ENCODE measurements around the gene TAF12.
"Not testable (repeated sequence)": the region's sequence is repeated elsewhere in the genome, so short reads cannot be mapped to it uniquely, and the experiment has no call there.

TAF12 gene

DNA sequence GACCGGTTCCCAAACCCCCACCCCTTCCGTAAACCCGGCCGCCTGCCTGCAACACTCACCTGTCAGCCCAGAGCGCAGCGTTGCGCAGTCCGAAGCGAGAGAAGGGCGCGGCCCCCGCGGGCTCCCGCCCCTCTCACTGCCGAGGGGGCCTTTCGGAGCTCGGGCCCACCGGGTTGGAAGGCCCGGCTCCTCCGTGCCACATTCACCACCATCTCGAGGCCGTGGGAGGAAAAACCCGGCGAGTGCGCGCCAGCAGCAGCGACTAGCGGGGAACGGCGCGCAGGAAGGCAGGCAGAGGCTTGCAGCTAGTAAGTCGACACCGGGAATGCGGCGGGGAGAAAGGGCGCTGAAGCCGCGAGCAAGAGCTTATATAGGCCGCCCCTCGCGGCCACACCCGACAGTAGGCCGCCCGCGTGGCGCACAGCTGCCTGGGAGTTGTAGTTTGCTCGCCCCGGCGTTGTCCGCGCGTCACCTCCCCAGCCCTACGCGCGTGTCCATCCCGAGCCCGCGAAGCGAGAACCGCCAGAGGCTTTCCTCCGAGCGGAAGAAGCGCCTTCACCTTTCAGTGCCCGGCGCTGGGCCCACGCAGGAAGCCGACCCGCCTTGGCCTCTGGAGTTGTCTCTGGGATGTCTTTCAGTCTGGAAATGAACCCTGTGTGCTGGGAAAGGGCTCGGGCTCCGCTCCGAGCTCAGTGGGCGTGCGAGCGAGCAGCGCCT, 61.2 kb downstream of the TAF12 start:
- peak; percentile 85 for DNase-seq (ENCODE audit: low read depth)

DNA sequence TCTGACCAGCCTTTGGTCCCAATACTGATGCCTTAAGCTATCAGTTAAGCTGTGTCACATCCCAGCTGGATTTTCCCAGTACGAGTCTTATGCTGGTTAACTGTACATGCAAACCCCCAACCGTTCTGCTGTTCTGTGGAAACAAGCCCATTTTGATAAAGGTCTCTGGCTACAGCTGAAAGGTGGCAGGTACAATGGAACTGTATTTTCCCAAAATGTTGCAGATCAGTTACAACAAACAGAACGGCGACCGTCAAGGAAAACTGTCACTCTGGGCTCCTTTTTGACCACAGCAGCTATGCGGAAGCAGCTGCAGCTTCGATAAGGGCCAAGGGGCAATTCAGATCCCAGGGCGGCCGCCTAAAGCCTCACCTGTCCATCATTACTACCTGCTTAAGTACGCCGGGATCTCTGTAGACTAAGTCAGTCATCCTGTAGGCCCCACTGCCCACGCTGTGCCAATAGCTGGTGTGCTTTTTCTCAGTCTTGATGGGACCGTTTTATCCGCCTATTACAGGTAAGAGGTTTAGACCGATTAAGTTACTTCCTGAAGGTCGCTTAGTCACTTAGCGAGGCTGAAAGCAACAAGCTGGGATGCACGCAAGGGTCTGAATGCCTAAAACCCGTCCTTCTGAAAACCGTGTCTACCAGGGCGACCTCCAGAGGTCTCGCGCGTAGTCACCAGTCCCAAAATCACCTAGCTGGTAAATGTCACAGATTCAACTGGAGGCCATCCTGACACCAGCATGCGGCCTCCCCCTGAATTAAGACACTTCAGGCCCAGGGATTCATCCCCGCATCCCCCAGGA, 61.9 kb downstream of the TAF12 start:
- DNase-seq (ENCODE audit: low read depth): peak; percentile 32

DNA sequence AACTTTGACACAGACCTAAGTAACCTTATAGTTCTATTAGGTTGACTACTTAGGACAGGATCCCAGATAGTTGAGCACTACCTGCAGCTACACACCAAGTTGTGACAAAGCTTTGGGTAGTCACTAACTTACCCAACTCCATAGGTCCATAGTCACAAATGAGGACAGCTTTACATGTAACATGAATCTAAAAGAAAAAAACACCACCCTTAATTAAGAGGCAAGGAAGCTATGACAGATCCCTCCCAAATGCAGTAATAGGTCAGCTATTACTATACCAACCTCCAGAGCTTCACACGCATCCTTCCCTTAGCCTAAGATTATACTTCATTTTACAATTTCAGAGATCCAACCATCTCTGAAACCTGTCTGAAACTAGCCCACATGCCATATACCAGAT, 63.5 kb downstream of the TAF12 start:
- no peak for DNase-seq (ENCODE audit: low read depth)

DNA sequence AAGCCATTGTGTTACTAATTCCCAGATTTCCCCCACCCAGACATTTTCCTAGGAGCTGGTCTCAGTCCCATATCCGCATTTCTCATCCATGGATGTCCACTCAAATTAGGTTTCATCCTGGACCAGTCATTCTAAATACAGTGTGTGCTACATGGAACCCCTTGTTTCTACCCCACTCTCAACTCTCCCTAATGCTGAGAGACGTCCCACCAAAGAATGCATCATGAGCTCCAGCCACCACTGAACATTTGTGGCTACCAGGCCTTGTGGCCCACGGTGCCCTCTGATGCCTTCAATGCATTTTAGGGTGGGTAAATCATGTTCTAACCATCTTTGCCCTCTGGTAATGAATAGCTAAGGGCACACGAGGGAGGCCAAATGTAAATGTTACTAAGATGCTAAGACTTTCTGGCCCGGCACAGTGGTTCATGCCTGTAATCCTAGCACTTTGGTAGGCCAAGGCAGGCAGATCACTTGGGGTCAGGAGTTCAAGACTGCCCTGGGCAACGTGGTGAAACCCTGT, 64.1 kb downstream of the TAF12 start:
- no peak for DNase-seq (ENCODE audit: low read depth)

DNA sequence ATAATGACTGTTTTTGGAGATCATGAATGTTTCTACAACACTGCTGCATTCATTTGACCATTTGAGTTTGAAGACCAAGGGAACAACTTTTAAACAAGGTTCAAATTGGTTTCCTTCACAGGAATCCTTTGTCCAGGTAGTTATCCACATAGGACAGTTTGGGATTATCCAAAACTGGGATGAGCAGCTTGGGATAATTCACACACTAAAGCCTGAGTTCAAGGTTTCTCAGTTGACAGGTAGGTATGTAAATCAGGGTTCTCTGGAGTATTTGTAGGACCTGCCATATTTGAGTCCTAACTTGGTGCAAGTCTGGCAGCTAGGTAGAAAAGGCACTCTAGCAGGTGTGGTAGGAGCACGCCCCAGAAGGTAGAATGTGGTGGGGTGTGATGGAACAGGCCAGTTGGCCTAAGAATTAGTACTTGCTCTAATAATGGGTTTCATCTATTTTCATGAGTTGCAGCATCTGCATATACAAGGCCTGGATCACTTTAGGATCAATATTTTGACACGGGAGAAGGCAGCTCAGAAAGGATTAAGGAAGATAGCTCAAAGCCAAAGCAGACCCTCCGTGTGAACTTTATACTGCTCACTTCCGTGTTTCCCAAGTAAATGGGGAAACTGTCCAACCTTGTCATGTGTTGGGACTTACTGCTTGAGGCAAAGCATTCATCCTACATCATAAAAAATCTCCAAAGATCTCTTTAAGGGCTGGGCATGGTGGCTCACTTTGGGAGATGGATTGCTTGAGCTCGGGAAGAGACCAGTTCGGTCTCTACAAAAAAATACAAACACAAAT, 64.9 kb downstream of the TAF12 start:
- no peak for DNase-seq (ENCODE audit: low read depth)

DNA sequence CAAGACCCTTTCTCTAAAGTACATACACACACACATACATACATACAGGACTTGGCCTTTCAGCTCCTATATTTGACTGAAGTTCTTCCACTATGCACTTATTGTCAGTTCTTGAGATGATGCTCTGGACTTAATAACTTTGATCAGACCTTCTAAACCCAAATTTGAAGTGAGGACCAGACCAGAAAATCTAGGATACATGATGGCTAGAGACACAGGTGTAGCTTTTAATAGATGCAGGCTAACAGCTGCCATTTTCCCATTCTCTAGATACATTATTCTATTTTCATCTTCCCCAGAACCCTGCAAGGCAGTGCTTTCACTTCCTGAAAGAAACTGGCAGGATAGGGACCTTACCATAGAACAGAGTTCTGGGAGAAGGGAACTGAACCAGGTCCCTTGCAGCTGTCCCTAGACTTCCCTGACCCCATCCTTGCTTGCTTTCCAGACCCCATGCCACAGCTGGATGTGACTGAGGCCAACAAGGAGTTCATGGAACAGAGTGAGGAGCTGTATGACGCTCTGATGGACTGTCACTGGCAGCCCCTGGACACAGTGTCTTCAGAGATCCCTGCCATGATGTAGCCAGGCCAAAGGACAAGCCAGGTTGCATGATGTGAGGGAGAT, 65.7 kb downstream of the TAF12 start:
- DNase-seq (ENCODE audit: low read depth): no peak

DNA sequence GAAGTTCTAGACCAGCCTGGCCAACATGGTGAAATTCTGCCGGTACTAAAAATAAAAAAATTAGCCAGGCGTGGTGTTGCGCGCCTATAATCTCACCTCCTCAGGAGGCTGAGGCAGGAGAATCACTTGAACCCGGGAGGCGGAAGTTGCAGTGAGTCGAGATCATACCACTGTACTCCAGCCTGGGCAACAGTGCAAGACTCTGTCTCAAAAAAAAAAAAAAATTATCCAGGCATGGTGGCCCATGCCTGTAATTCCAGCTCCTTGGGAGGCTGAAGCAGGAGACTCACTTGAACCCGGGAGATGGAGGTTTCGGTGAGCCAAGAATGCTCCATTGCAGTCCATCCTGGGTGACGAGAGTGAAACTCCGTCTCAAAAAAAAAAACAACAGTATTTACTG, 69.3 kb downstream of the TAF12 start:
- DNase-seq (ENCODE audit: low read depth): no peak

DNA sequence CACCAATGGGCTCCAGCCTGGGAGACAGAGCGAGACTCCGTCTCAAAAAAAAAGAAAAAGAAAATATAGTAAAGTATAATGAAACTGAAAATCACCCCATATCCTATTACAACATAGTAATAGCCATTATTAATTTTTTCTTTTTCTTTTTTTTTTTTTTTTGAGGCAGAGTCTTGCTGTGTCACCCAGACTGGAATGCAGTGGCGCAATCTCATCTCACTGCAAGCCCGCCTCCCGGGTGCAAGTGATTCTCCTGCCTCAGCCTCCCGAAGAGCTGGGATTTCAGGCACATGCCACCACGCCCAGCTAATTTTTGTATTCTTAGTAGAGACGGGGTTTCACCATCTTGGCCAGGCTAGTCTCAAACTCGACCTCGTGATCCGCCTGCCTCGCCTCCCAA, 70.0 kb downstream of the TAF12 start:
- not testable (repeated sequence) for DNase-seq (ENCODE audit: low read depth)

DNA sequence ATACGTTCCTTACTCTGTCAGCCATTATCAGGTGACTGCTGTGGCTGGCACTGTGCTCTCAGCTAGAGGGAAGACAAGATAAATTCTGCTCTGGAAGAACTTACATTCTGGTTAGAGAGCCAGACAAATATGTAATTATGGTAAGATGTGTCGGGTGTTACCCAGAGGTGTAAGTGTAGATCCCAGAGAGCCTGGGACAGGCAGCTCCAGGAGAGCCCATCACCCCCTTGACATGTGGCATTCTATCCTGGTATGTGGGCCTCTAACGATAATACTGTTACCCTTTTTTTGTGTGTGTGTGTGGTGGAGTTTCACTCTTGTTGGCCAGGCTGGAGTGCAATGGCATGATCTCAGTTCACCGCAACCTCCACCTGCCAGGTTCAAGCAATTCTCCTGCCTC, 71.0 kb downstream of the TAF12 start:
- no peak for DNase-seq (ENCODE audit: low read depth)

DNA sequence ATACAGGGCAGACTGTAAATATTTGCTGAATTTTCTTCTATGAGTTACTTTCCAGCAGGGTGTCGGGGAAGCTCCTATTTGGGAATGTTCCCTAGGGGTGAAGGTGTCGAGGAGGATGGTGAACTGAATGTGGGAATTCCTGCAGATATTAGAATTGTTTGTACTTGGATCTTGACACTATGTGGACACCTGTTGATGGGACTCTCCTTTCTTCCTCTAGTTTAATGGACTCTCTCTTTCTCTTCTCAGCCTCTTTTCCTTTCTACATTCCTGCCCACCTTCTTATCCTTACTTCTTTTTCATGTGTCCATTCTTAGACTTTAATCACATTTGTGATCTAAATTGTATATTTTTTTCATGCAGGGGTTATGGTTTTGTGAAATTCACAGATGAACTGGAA, 75.9 kb downstream of the TAF12 start:
- DNase-seq (ENCODE audit: low read depth): no peak

DNA sequence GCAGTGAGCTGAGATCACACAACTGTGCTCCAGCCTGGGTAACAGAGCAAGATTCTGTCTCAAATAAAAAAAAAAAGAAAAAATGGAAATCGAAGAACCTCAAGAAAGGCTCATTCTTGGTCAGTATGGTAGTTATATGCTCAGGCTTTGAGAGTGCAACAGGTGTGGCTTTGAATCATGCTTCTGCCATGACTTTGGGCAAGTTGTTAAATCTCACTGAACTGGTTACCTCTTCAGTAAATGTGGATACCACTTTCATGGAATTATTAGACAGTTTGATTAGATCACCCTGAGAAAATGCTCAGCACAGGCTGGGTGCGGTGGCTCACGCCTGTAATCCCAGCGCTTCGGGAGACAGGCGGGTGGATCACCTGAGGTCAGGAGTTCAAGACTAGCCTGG, 77.1 kb downstream of the TAF12 start:
- no peak for DNase-seq (ENCODE audit: low read depth)

DNA sequence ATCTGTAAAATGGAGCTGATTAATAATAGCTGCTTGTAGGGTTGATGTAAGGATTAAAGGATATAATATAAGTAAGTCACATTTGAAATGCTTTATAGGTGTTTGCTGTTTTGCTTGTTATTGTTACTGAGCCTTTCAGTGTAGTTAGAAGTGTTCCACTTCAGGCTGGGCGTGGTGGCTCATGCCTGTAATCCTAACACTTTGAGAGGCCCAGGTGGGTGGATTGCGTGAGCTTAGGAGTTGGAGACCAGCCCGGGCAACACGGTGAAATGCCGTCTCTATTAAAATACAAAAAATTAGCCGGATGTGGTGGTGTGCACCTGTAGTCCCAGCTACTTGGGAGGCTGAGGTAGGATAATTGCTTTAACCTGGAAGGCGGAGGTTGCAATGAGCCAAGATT, 77.8 kb downstream of the TAF12 start:
- DNase-seq (ENCODE audit: low read depth): no peak

DNA sequence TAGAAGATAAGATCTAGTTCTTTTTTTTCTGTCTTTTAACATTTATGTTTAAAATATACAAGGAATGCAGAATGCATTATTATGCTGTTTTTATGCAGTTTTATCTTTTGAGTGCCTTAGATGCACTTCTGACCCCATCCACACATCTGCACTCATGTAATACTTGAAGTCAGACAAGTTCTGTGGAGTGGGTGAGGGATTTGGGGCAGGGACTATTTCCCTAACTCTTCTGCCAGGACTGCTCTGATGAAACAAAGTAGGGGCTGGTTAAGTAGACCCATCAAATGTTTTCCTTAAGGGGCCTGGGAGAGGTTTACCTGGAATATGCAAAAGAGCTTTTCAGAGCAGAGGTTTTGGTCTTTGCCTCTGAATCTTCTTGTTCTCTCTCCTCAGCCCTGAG, 78.6 kb downstream of the TAF12 start:
- DNase-seq (ENCODE audit: low read depth): no peak

DNA sequence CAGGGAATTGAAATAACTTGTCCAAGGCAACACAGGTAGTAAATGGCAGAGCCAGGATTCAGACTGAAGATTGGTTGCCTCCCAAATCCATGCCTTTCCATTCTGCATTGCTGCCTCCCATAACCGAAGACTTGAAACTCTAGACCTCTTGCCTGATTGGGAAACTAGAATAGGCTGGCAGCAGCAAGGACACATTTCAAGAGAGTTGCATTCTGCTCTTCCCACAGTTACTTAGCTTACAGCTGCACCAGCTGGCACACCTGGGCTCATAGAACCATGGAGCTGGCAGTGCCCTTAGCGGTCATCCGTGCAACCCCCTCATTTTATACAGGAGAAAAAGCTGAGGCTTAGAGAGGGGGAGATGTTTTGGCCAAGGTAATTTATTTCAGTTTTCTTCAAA, 82.0 kb downstream of the TAF12 start:
- DNase-seq (ENCODE audit: low read depth): no peak
